Progenitor cell of endocrine pancreas (in vitro differentiated cells): ENCODE data around the gene ELP5. TPM values are rescaled to one million over a fixed set of nuclear protein-coding genes. Genes with fewer than 3 reads are reported as not detected.

Experiments
- DNase-seq: peaks from one replicate; pipeline ENCODE4 v3.0.0; 2021; ENCODE audit warnings: low spot score; ENCODE audit not compliant: unreplicated experiment
- H3K27ac Mint-ChIP-seq: 2 replicates; pipeline ENCODE4 v1.8.0; 2021; ENCODE audit warnings: mild to moderate bottlenecking, moderate library complexity, mixed read lengths
- H3K27me3 Mint-ChIP-seq: 2 replicates; pipeline ENCODE4 v1.8.0; 2021; ENCODE audit warnings: mixed read lengths
- H3K36me3 Mint-ChIP-seq: 2 replicates; pipeline ENCODE4 v1.8.0; 2022; ENCODE audit warnings: mixed read lengths; ENCODE audit not compliant: insufficient read depth
- H3K4me1 Mint-ChIP-seq: 2 replicates; pipeline ENCODE4 v1.8.0; 2021; ENCODE audit warnings: low read depth, mixed read lengths
- H3K4me3 Mint-ChIP-seq: 2 replicates; pipeline ENCODE4 v1.8.0; 2021; ENCODE audit warnings: low read depth, mild to moderate bottlenecking, moderate library complexity, mixed read lengths
- H3K9me3 Mint-ChIP-seq: 2 replicates; pipeline ENCODE4 v1.8.0; 2021; ENCODE audit warnings: low read depth, mixed read lengths
- total RNA-seq: library from RNA; stranded (reverse); gene quantifications from 2 replicates; pipeline ENCODE4 v1.2.1, GENCODE V29; 2021
- TF ChIP-seq, protein P1 (sequence below): fragments of 200-600 bp; sonication (generic); IDR thresholded peaks from one replicate; pipeline ENCODE4 v1.5.0; 2021; ENCODE audit warnings: antibody characterized with exemption, mild to moderate bottlenecking; ENCODE audit not compliant: unreplicated experiment

Gene ELP5
- total RNA-seq, 1 donor from 2014 or later = 45.0 TPM

DNA sequence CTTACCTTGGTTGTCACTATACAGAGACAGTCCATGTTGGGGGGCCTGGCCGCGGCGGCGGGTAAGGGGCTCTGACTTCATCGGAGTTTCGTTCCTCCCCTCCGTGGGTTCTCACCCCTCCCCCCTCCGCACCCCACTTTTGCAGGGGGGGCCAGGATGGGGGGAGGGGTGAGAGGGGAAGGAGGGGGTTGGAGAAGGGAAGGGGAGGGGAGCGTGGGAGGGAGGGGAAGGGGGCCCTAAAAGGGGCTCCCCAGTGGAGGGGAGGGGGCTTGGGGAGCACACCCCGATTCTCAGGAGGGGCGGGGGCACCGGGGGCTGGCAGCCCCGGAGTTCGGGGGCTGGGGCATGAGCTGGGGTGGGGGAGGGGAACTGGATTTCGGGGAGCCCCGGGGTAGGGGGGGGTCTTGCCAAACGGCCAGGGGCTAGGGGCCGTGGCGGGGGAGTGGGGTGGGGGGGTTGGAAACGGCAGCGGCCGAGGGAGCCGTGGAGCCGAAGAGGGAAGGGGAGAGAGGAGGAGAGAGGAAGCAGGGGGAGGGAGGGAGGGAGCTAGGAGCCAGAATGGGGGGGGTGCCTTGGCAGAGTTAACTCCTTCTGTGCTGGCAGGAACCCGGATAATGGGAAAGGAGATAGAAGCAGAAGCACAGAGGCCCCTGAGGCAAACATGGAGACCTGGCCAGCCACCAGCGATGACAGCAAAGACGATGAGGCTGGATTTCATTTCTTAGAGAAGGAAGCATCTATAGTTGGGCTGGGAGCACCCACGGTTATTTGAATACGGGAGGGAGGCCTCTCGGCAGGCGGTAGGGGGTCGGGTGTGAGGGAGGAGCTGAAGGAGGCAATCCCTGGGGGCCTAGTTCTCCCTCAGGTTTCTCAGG is 34.7 kb upstream of the ELP5 start:
- TF ChIP-seq, protein P1, sequence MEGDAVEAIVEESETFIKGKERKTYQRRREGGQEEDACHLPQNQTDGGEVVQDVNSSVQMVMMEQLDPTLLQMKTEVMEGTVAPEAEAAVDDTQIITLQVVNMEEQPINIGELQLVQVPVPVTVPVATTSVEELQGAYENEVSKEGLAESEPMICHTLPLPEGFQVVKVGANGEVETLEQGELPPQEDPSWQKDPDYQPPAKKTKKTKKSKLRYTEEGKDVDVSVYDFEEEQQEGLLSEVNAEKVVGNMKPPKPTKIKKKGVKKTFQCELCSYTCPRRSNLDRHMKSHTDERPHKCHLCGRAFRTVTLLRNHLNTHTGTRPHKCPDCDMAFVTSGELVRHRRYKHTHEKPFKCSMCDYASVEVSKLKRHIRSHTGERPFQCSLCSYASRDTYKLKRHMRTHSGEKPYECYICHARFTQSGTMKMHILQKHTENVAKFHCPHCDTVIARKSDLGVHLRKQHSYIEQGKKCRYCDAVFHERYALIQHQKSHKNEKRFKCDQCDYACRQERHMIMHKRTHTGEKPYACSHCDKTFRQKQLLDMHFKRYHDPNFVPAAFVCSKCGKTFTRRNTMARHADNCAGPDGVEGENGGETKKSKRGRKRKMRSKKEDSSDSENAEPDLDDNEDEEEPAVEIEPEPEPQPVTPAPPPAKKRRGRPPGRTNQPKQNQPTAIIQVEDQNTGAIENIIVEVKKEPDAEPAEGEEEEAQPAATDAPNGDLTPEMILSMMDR = no peak
- Mint-ChIP-seq H3K27ac (peak overlapping the region; percentile 81), H3K27me3 (no peaks in the 10 kb centered on the region), H3K9me3 (no peaks in the 10 kb centered on the region), H3K4me1 (peaks cover 41% of the 10 kb centered on the region), H3K36me3 (no peaks in the 10 kb centered on the region), H3K4me3 (peak overlapping the region; percentile 69)
- DNase-seq = no peak

DNA sequence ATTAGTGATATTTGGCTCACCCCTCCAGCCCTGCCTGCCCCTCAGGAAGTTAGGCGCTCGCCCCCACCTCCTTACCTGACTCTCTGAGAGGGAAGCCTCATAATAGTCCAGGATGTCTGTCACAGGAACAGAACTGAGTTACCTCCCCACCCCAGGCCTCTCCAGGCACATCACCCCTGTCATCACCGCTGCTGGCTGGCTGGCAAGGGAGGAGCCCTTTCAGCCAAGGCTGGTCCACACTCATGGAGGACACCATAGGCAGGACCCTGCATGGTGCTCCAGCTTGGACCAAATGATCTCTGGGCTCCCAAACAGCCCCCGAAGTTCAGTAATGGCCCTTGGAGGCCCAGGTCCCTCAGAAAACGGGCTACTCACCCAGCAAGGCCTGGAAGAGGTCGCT is 33.8 kb upstream of the ELP5 start:
- DNase-seq = no peak
- Mint-ChIP-seq H3K36me3 (no peaks in the 10 kb centered on the region), H3K27me3 (no peaks in the 10 kb centered on the region), H3K4me1 (peaks cover 40% of the 10 kb centered on the region), H3K4me3 (peak overlapping the region; percentile 69), H3K9me3 (no peaks in the 10 kb centered on the region), H3K27ac (peak overlapping the region; percentile 69)
- TF ChIP-seq, protein P1 = no peak

DNA sequence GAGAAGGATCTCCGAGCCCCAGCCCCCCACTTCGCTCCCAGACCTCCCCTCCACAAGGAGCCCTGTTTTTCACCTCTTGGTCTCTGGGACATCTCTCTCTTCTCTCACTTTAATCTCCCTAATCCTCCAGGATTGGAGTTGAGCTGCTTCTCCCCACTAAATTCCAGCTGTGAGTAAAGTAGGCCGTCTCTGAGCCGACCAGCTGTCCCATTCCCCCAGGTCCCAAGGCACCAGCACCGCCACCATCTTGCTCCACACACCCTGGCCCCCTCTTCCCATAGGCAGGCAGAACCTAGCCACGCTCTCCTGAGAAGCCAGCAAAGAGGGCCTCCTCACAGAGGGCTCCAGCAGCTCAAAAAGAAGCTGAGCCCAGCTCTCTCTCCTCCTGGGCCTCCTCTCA is 33.3 kb upstream of the ELP5 start:
- peaks cover 34% of the 10 kb centered on the region for H3K4me1 Mint-ChIP-seq
- no peaks in the 10 kb centered on the region for H3K27me3 Mint-ChIP-seq
- H3K36me3 Mint-ChIP-seq = peaks cover 4% of the 10 kb centered on the region
- H3K9me3 Mint-ChIP-seq = no peaks in the 10 kb centered on the region
- no peak overlapping the region for H3K27ac Mint-ChIP-seq
- DNase-seq = no peak
- TF ChIP-seq, protein P1 = no peak
- peak overlapping the region; percentile 91 for H3K4me3 Mint-ChIP-seq

DNA sequence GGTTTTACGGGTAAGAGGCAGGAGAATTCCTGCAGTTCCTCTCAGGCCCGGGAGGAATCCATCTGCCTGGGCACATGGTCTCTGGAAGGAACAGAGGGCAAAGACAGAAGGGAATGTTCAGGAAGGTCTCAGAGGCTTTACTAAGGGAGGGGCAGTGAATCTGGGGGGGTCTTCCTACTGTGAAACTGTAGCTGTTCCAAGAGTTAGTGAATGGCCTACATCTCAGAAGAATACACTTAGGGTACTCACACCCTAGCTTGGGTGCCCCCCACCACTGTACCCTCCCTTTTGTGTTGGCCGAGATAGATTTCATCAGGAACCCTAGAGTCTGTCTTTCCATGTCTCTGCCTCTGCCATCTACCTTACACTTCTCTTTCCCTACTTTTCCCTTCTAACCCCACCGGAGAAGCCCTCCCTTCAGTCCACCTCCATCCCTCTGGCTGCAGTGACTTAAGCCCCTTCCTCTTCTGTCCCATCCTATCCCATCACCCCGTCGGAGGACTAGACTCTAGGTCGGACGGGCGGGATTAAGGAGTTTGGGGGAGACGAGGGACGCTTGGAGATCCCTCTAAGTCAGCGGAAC is 32.7 kb upstream of the ELP5 start:
- no peaks in the 10 kb centered on the region for H3K27me3 Mint-ChIP-seq
- no peak for DNase-seq

More for the DNA sequence above, 32.7 kb upstream of the ELP5 start:
- Mint-ChIP-seq H3K4me3 (peak overlapping the region; percentile 91), H3K36me3 (peaks cover 6% of the 10 kb centered on the region), H3K4me1 (peaks cover 34% of the 10 kb centered on the region), H3K27ac (peak overlapping the region; percentile 97), H3K9me3 (no peaks in the 10 kb centered on the region)
- TF ChIP-seq, protein P1 = no peak
